ENCODE data around the gene KIAA1671.

The KIAA1671 gene

GRCh38 chr22:25069758-25070481 is 117.4 kb downstream of the KIAA1671 start:
- no peak for FAIRE-seq

GRCh38 chr22:25070956-25071355 is 118.4 kb downstream of the KIAA1671 start:
- no peak for FAIRE-seq

GRCh38 chr22:25071720-25072119 is 119.2 kb downstream of the KIAA1671 start:
- no peak for FAIRE-seq

- no peak for FAIRE-seq
These were observed 119.9 kb downstream of the KIAA1671 start for GRCh38 chr22:25072406-25072805.

GRCh38 chr22:25076336-25076735 is 123.8 kb downstream of the KIAA1671 start:
- no peak for FAIRE-seq

- FAIRE-seq: no peak
These were observed 124.5 kb downstream of the KIAA1671 start for GRCh38 chr22:25077056-25077455.

- no peak for FAIRE-seq
These were observed 125.4 kb downstream of the KIAA1671 start for GRCh38 chr22:25077964-25078363.

- FAIRE-seq: no peak
These were observed 126.1 kb downstream of the KIAA1671 start for GRCh38 chr22:25078591-25078990.

GRCh38 chr22:25080855-25081254 is 128.3 kb downstream of the KIAA1671 start:
- FAIRE-seq: no peak

GRCh38 chr22:25081409-25081824 is 128.9 kb downstream of the KIAA1671 start:
- FAIRE-seq: no peak

- no peak for FAIRE-seq
These were observed 129.6 kb downstream of the KIAA1671 start for GRCh38 chr22:25082096-25082495.

- FAIRE-seq: no peak
These were observed 130.7 kb downstream of the KIAA1671 start for GRCh38 chr22:25083056-25083806.

GRCh38 chr22:25083807-25084200 is 131.3 kb downstream of the KIAA1671 start:
- FAIRE-seq: no peak

GRCh38 chr22:25084405-25085107 is 132.0 kb downstream of the KIAA1671 start:
- no peak for FAIRE-seq

GRCh38 chr22:25085156-25085555 is 132.6 kb downstream of the KIAA1671 start:
- FAIRE-seq: no peak

GRCh38 chr22:25085930-25086901 is 133.7 kb downstream of the KIAA1671 start:
- no peak for FAIRE-seq

- FAIRE-seq: no peak
These were observed 134.4 kb downstream of the KIAA1671 start for GRCh38 chr22:25086902-25087282.

- FAIRE-seq: no peak
These were observed 137.8 kb downstream of the KIAA1671 start for GRCh38 chr22:25090225-25090890.

- no peak for FAIRE-seq
These were observed 138.9 kb downstream of the KIAA1671 start for GRCh38 chr22:25091458-25091857.

GRCh38 chr22:25092119-25092518 is 139.6 kb downstream of the KIAA1671 start:
- no peak for FAIRE-seq

- no peak for FAIRE-seq
These were observed 142.1 kb downstream of the KIAA1671 start for GRCh38 chr22:25094579-25094978.

- FAIRE-seq: no peak
These were observed 143.4 kb downstream of the KIAA1671 start for GRCh38 chr22:25095869-25096268.
